Karpas-422 (cell line): ENCODE measurements around the gene GOLPH3. TPM values are rescaled to one million over a fixed set of nuclear protein-coding genes. Genes with fewer than 3 reads are reported as not detected.
"Not testable (repeated sequence)": the region's sequence is repeated elsewhere in the genome, so short reads cannot be mapped to it uniquely, and the experiment has no call there.

Source experiments
- DNase-seq: peaks from one replicate; pipeline ENCODE4 v3.0.0-alpha.2; 2015
- H2AFZ ChIP-seq: fragments of 200-600 bp; sonication (generic); 2 replicates; pipeline ENCODE4 v1.6.1; 2014; ENCODE audit warnings: antibody characterized with exemption, low read length, mixed read lengths
- H3K27ac ChIP-seq: fragments of 200-600 bp; sonication (generic); 2 replicates; pipeline ENCODE4 v1.5.1; 2014; ENCODE audit warnings: mild to moderate bottlenecking, low read length, moderate library complexity
- H3K27me3 ChIP-seq: fragments of 200-600 bp; sonication (generic); 2 replicates; pipeline ENCODE4 v1.6.1; 2014; ENCODE audit warnings: low read length, mixed read lengths
- H3K36me3 ChIP-seq: fragments of 200-600 bp; sonication (generic); 2 replicates; pipeline ENCODE4 v1.6.1; 2014; ENCODE audit warnings: low read length, mixed read lengths; ENCODE audit not compliant: insufficient read depth
- H3K4me1 ChIP-seq: fragments of 200-600 bp; sonication (generic); 2 replicates; pipeline ENCODE4 v1.6.1; 2014; ENCODE audit warnings: mild to moderate bottlenecking, low read length, mixed read lengths
- H3K4me2 ChIP-seq: fragments of 200-600 bp; sonication (generic); 2 replicates; pipeline ENCODE4 v1.6.1; 2014; ENCODE audit warnings: low read length, low read depth, mild to moderate bottlenecking; ENCODE audit not compliant: poor library complexity, severe bottlenecking
- H3K4me3 ChIP-seq: fragments of 200-600 bp; sonication (generic); 2 replicates; pipeline ENCODE4 v1.5.1; 2014; ENCODE audit warnings: mild to moderate bottlenecking, antibody characterized with exemption, low read length, mixed read lengths
- H3K79me2 ChIP-seq: fragments of 200-600 bp; sonication (generic); 2 replicates; pipeline ENCODE4 v1.6.1; 2014; ENCODE audit warnings: mild to moderate bottlenecking, low read length, mixed read lengths
- H3K9ac ChIP-seq: fragments of 200-600 bp; sonication (generic); 2 replicates; pipeline ENCODE4 v1.6.0; 2014; ENCODE audit warnings: low read length
- H3K9me2 ChIP-seq: fragments of 200-600 bp; sonication (generic), shearing (Covaris generic); replicated peaks from 2 replicates; pipeline ENCODE4 v1.6.0; 2014; ENCODE audit warnings: mild to moderate bottlenecking, low read length, moderate library complexity; ENCODE audit not compliant: insufficient read depth
- H3K9me3 ChIP-seq: fragments of 300-700, 200-600 bp; sonication (generic); 2 replicates; pipeline ENCODE4 v1.6.1; 2014; ENCODE audit warnings: low read length, mixed read lengths
- H4K20me1 ChIP-seq: fragments of 200-600 bp; sonication (generic); 2 replicates; pipeline ENCODE4 v1.6.1; 2014; ENCODE audit warnings: mild to moderate bottlenecking, antibody characterized with exemption, low read length, low read depth; ENCODE audit not compliant: insufficient read depth
- total RNA-seq: library from RNA; depleted of rRNA; stranded (reverse); fragments of >200 nt; shearing (Covaris generic); gene quantifications from 2 replicates; pipeline ENCODE4 v1.2.3, GENCODE V29; 2014; ENCODE audit warnings: low replicate concordance

The GOLPH3 gene
- total RNA-seq, 1 experiment from 2014 or later = 78.1 TPM

GRCh38 chr5:32090026-32090754 is 83.9 kb downstream of the GOLPH3 start:
- Histone ChIP-seq H3K27me3 (no peaks in the 10 kb centered on the region), H2AFZ (no peak overlapping the region), H3K9ac (no peak overlapping the region), H3K27ac (no peak overlapping the region), H3K4me1 (no peaks in the 10 kb centered on the region), H3K79me2 (no peaks in the 10 kb centered on the region), H3K9me2 (no peaks in the 10 kb centered on the region), H3K4me3 (no peak overlapping the region), H3K36me3 (no peaks in the 10 kb centered on the region), H3K9me3 (no peaks in the 10 kb centered on the region), H3K4me2 (no peak overlapping the region), H4K20me1 (no peaks in the 10 kb centered on the region)
- DNase-seq = no peak

GRCh38 chr5:32089146-32090000 is 84.7 kb downstream of the GOLPH3 start:
- no peaks in the 10 kb centered on the region for H3K9me3 ChIP-seq
- no peaks in the 10 kb centered on the region for H3K4me1 ChIP-seq
- no peak overlapping the region for H3K4me3 ChIP-seq
- H3K9ac ChIP-seq = no peak overlapping the region
- H4K20me1 ChIP-seq = no peaks in the 10 kb centered on the region
- H3K79me2 ChIP-seq = no peaks in the 10 kb centered on the region
- no peaks in the 10 kb centered on the region for H3K9me2 ChIP-seq
- H3K27me3 ChIP-seq = no peaks in the 10 kb centered on the region
- no peak for DNase-seq
- no peaks in the 10 kb centered on the region for H3K36me3 ChIP-seq
- H2AFZ ChIP-seq = no peak overlapping the region
- H3K4me2 ChIP-seq = no peak overlapping the region
- no peak overlapping the region for H3K27ac ChIP-seq

DNA sequence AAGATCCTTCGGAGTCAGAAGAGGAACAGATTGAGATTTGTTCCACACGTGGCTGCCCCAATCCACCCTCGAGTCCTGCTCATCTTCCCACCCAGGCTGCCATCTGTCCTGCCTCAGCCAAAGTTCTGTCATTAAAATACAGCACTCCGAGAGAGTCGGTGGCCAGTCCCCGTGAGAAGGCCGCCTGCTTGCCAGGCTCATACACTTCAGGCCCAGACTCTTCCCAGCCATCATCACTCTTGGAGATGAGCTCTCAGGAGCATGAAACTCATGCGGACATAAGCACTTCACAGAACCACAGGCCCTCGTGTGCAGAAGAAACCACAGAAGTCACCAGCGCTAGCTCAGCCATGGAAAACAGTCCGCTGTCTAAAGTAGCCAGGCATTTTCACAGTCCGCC is 85.9 kb downstream of the GOLPH3 start:
- no peaks in the 10 kb centered on the region for H3K4me1 ChIP-seq
- H3K9ac ChIP-seq = no peak overlapping the region
- H4K20me1 ChIP-seq = no peaks in the 10 kb centered on the region
- no peak overlapping the region for H3K4me2 ChIP-seq
- no peak overlapping the region for H3K4me3 ChIP-seq
- no peaks in the 10 kb centered on the region for H3K79me2 ChIP-seq
- no peaks in the 10 kb centered on the region for H3K36me3 ChIP-seq
- no peak for DNase-seq
- H3K9me2 ChIP-seq = no peaks in the 10 kb centered on the region
- H3K27ac ChIP-seq = no peak overlapping the region
- no peaks in the 10 kb centered on the region for H3K9me3 ChIP-seq
- no peak overlapping the region for H2AFZ ChIP-seq
- H3K27me3 ChIP-seq = no peaks in the 10 kb centered on the region

- H2AFZ ChIP-seq = no peak overlapping the region
- no peak overlapping the region for H3K27ac ChIP-seq
- no peaks in the 10 kb centered on the region for H3K4me1 ChIP-seq
- no peak for DNase-seq
- H3K4me3 ChIP-seq = no peak overlapping the region
- no peaks in the 10 kb centered on the region for H3K36me3 ChIP-seq
- no peak overlapping the region for H3K9ac ChIP-seq
- H3K9me3 ChIP-seq = no peaks in the 10 kb centered on the region
- H3K4me2 ChIP-seq = no peak overlapping the region
- no peaks in the 10 kb centered on the region for H4K20me1 ChIP-seq
- no peaks in the 10 kb centered on the region for H3K27me3 ChIP-seq
- H3K9me2 ChIP-seq = no peaks in the 10 kb centered on the region
- no peaks in the 10 kb centered on the region for H3K79me2 ChIP-seq
Observed at GRCh38 chr5:32087086-32088082, 86.7 kb downstream of the GOLPH3 start.

DNA sequence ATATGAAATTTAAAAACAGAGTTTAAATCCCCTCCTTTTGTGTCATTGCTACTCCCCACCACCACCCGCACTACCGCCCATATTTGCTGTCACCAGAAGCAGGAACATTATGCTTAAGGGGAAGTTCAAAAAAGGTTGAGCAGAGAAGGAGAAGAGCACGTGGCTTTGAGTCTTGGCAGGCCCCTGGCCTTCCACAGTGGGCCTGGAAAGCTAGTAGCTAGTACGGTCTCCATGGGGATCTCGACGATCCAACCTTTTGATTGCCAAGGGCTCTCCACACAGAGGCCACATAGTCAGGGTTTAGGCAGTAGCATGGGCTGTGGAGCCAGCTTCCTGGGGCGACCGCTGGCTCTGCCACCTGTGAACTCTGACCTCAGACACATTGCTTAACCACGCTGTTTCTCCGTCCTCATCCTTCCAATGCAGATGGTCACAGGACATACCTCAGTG is 90.1 kb downstream of the GOLPH3 start:
- H3K4me3 ChIP-seq = no peak overlapping the region
- no peak overlapping the region for H2AFZ ChIP-seq
- no peaks in the 10 kb centered on the region for H3K9me2 ChIP-seq
- no peaks in the 10 kb centered on the region for H3K4me1 ChIP-seq
- no peaks in the 10 kb centered on the region for H4K20me1 ChIP-seq
- no peak for DNase-seq
- H3K4me2 ChIP-seq = no peak overlapping the region
- H3K36me3 ChIP-seq = no peaks in the 10 kb centered on the region
- H3K79me2 ChIP-seq = no peaks in the 10 kb centered on the region
- H3K9ac ChIP-seq = no peak overlapping the region
- H3K27me3 ChIP-seq = no peaks in the 10 kb centered on the region
- no peaks in the 10 kb centered on the region for H3K9me3 ChIP-seq
- no peak overlapping the region for H3K27ac ChIP-seq

GRCh38 chr5:32082701-32083100 is 91.4 kb downstream of the GOLPH3 start:
- DNase-seq = no peak
- Histone ChIP-seq H3K9me2 (no peaks in the 10 kb centered on the region), H3K9ac (no peak overlapping the region), H3K4me3 (no peak overlapping the region), H4K20me1 (no peaks in the 10 kb centered on the region), H3K79me2 (no peaks in the 10 kb centered on the region), H2AFZ (no peak overlapping the region), H3K4me1 (no peaks in the 10 kb centered on the region), H3K36me3 (no peaks in the 10 kb centered on the region), H3K4me2 (no peak overlapping the region), H3K9me3 (no peaks in the 10 kb centered on the region), H3K27ac (no peak overlapping the region), H3K27me3 (no peaks in the 10 kb centered on the region)

GRCh38 chr5:32080565-32080964 is 93.6 kb downstream of the GOLPH3 start:
- H3K27ac ChIP-seq, H3K4me1 ChIP-seq, H3K27me3 ChIP-seq, H3K36me3 ChIP-seq, H3K4me2 ChIP-seq, H3K4me3 ChIP-seq, H3K79me2 ChIP-seq, H2AFZ ChIP-seq, DNase-seq, H3K9me2 ChIP-seq, H3K9ac ChIP-seq, H4K20me1 ChIP-seq, H3K9me3 ChIP-seq: not testable (repeated sequence)

DNA sequence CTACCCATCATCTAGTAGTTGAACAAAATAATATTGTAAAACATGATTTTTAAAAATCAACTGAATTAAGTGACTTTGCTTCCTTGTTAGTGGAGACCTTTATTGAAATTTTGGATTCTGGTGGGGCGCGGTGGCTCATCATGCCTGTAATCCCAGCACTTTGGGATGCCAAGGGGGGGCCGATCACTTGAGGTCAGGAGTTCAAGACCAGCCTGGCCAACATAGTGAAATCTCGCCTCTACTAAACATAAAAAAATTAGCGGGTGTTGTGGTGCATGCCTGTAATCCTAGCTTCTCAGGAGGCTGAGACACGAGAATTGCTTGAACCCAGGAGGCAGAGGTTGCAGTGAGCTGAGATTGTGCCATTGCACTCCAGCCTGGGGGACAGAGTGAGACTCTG is 95.3 kb downstream of the GOLPH3 start:
- not testable (repeated sequence) for H3K4me1 ChIP-seq, DNase-seq

More for the DNA sequence above, 95.3 kb downstream of the GOLPH3 start:
- not testable (repeated sequence) for H3K27me3 ChIP-seq, H3K9ac ChIP-seq, H3K4me2 ChIP-seq, H3K4me3 ChIP-seq, H3K27ac ChIP-seq, H3K9me3 ChIP-seq, H3K36me3 ChIP-seq, H3K79me2 ChIP-seq, H4K20me1 ChIP-seq, H3K9me2 ChIP-seq, H2AFZ ChIP-seq
